ENCODE data around the gene TLE2.

DNA sequence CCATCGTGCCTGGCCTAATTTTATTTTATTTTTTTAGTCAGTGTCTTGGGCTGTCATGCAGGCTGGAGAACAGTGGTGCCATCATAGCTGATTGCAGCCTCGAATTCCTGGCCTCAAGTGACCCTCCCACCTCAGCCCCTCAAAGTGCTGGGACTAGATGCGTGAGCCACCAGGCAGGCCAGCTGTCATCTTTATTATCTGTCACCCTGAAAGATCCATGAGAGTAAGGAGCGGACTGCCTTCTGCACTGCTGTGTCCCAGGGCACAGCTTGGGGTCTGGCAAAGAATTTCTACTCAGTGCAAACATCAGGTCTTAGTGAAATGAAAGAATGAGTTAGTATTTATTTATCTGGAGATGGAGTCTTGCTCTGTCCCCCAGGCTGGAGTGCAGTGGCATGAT, 42.7 kb upstream of the TLE2 start:
- no peak for TF ChIP-seq POLR2A (IDR thresholded peaks at IDR 0.05)
- TF ChIP-seq CTCF (IDR thresholded peaks at IDR 0.05), result no peak
- TF ChIP-seq EP300 (IDR thresholded peaks at IDR 0.05), result no peak
